HG02970 (cell line): ENCODE data around the gene TMEM205.
"Not testable (repeated sequence)": the region's sequence is repeated elsewhere in the genome, so short reads cannot be mapped to it uniquely, and the experiment has no call there.

ENCODE experiments used
- ATAC-seq: cut with Tn5 transposase; IDR thresholded peaks from one replicate; pipeline ENCODE4 v1.9.1; 2021; ENCODE audit warnings: mild to moderate bottlenecking, moderate library complexity, moderate number of reproducible peaks; ENCODE audit not compliant: unreplicated experiment, low FRiP score

Gene TMEM205

GRCh38 chr19:11373166-11373884, 27.3 kb upstream of the TMEM205 start:
- ATAC-seq, result no peak

DNA sequence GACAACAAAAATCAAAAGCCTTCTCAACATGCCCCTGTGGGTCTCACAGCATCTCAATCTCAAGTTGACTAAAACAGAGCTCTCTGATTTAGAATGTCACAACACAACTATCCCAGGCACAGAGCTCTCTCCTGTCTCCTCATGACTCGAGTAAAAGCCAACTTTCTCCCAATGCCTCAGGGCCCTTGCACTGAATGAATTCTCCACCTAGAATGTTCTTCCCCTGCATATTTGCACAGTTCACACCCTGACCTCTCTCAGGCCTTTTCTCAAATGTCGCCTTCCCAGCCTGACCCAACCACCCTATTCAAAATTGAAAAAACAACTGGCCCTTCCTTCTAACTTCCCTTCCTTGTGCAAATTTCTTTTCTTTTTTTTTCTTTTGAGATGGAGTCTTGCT, 24.7 kb upstream of the TMEM205 start:
- ATAC-seq, result no peak

- no peak for ATAC-seq
These were observed 21.5 kb upstream of the TMEM205 start for GRCh38 chr19:11367528-11367927.

- no peak for ATAC-seq
These were observed 19.6 kb upstream of the TMEM205 start for GRCh38 chr19:11365557-11366117.

- no peak for ATAC-seq
These were observed 18.9 kb upstream of the TMEM205 start for GRCh38 chr19:11364935-11365334.

DNA sequence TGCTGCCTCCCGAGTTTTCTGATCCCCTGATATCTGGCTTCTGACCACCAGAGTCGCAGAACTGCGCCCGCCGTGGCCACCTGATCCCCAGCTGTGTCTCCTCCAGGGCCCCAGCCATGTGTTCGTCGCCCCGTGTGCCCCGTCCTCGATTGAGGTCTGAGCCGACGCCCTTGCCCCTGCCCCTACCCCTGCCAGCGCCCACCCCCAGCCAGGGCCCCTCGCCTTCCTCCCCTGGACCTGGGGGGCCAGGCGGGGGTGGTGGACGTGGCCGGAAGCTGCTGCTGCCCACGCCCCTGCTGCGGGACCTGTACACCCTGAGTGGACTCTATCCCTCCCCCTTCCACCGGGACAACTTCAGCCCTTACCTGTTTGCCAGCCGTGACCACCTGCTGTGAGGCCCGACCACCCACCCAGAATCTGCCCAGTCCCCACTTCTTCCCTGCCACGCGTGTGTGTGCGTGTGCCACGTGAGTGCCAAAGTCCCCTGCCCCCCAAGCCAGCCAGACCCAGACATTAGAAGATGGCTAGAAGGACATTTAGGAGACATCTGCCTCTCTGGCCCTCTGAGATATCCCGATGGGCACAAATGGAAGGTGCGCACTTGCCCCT, 18.3 kb upstream of the TMEM205 start:
- ATAC-seq, result no peak

DNA sequence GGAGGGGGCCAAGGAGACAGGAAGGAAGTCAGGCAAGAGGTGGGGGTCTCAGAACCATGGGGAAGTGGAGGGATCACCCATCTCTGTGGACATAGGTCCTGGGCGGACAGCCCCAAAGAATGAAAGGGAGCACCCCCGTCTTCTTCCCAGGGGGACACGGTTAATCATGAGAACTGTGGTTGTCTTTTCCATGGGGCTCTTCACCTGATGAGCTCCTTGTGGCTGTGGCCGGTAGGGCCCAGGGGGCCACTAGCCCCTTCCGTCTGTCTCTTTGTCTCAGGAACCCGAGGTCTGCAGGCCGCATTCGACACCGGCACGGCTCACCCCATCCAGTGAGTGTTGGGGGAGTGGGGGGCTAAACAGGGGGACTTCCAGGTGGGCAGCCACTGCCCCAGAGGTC, 17.8 kb upstream of the TMEM205 start:
- ATAC-seq, result no peak

DNA sequence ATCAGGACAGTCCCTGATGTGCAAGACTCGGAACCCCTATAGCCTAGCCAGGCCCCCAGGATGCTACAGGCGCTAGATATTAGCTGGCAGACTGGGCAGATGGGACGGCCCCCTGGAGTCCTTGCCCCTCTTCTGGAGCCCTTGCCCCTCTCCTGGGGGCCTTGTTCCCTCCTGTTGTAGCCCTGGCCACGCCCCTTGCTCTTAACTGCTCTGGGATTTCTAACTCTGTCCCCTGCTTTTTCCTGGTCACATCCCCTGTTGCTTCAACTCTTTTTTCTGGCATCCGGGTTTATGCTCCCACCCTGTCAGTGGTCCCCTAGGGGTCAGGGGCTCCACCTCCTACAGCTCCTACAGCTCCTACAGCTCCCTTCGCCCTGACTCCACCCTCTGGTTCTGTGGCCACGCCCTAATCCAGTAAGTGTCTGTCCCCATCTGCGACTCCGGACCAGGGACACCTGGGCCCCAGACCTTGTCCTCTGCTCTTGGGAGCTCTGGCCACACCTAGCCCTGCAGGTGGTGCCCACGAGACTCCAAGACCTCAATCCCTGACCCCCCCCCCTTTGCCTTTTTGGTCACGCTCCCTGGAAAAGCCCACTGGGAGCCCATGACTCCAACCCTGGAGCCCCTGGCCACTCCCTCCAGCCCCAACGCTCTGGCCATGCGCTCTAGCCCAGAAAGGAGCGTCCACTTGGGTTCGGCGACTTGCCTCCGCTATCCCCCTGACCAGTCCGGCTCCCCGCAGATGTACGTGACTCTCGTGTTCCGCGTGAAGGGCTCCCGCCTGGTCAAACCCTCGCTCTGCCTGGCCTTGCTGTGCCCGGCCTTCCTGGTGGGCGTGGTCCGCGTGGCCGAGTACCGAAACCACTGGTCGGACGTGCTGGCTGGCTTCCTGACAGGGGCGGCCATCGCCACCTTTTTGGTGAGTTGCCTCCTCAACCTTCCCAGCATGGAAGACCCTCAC, 16.0 kb upstream of the TMEM205 start:
- no peak for ATAC-seq

GRCh38 chr19:11361037-11361770, 15.1 kb upstream of the TMEM205 start:
- no peak for ATAC-seq

- ATAC-seq, result no peak
These were observed 13.4 kb upstream of the TMEM205 start for GRCh38 chr19:11359421-11359820.

GRCh38 chr19:11356676-11357550, 10.8 kb upstream of the TMEM205 start:
- no peak for ATAC-seq

DNA sequence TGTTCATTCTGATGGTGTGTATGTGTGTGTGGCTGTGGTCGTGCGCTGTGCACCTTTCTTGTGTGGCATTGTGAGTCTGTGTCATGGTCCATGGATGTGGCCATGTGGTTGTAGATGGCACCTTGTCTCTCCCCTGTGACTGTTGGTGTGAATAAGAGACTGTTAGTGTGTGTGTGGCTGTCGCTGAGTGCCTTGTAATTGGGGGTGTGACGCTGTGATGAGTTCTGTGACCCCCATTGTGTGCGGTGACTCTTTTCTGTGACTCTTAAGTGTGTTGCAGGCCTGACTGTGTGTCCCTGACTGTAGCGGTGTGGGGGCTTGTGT, 10.0 kb upstream of the TMEM205 start:
- no peak for ATAC-seq

GRCh38 chr19:11355160-11356073, 9.3 kb upstream of the TMEM205 start, which contains the start of gene PLPPR2:
Gene PLPPR2, plus strand, starts transcription at chr19:11355432. Its CDS starts 2,242 bp downstream, at chr19:11357674.
- ATAC-seq, result no peak

DNA sequence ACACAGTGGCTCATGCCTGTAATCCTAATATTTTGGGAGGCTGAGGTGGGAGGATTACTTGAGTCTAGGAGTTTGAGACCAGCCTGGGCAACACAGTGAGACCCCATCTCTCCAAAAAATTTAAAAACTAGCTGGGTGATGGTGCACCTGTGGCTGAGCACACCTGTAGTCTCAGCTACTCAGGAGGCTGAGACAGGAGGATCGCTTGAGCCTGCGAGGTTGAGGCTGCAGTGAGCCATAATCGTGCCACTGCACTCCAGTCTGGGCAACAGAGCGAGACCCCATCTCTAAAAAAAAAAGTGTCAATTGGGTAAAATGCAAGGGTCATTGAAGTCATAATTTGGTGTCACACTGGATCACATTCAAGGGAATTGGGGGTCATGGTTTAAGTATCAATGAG, 8.0 kb upstream of the TMEM205 start:
- ATAC-seq, result not testable (repeated sequence)

- ATAC-seq, result no peak
These were observed 3.1 kb upstream of the TMEM205 start for GRCh38 chr19:11349171-11349570.

DNA sequence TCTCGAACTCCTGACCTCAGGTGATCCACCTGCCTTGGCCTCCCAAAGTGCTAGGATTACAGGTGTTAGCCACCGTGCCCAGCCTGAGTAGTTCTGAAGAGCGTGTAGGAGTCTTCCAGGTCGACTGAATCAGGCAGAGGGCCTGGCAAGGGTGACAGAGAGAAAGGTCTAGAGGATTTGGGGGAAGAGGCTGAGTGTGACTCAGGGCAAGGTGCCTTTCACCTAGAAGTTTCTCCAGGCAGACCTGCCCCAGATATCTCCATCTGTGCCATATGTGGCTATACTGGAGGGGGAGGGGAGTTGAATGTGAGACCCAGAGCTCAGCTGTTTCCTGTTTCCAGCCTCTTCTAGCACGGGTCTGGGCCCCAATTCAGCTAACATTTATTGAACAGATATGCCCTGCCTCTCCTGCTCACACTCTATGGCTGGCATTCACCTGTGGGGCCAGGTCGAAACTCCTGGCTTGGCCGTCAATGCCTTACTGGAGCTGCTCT, 1.5 kb upstream of the TMEM205 start:
- no peak for ATAC-seq

DNA sequence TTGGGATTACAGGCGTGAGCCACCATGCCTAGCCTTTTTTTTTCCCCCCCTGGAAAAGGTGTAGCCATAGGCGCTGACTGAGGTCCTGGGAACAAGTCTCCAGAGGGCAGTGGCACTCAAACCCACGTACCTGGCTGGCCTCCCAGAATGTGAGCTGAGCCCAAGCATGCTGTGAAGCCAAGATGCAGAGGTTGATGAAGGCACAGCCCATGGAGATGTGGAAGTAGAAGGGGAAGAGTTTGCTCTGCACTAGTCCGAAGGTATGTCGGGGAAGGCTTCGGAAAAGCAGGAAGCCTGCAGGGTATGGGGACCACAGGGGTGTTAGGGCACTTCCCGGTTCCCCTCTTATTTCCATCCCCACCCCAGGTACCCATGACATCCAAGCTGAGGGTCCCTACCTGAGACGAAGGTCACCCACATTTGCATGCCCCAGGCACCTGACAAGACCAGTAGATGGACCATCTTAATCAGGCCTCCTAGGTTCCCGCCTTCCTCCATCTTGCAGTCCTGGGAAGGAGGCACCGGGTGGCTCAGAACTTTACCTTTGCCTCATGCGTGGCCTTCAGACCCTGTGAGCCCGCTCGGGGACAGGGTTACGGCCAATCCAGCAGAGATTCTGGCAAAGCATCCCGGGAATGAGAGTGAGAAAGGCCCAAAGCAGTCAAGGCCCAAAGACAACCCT, 805 bp downstream of the TMEM205 start:
- ATAC-seq, result no peak

DNA sequence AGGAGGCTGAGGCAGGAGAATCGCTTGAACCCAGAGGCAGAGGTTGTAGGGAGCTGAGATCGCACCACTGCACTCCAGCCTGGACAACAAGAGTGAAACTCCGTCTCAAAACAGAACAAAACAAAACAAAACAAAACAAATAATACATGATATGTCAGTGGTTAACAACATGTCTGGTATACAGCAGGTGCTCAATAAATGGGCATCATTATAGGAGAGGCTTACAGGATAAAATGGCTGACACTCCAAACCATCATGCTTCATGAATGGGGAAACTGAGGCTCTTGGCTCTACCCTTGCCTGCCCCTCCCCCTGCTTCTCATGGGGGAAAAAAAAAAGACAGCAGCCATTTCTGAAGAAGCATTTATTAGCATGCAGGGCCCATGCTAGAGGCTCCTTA, 3.6 kb downstream of the TMEM205 start:
- ATAC-seq, result no peak
